ENCODE data around the gene DRD4. TPM values are rescaled to one million over a fixed set of nuclear protein-coding genes. Genes with fewer than 3 reads are reported as not detected.

The DRD4 gene
- total and polyA plus RNA-seq, 2 of the 13 experiments (the other 11 are each of a cell fraction or from before 2014, with no cell fraction given): 0.09 to 0.13 TPM

DNA sequence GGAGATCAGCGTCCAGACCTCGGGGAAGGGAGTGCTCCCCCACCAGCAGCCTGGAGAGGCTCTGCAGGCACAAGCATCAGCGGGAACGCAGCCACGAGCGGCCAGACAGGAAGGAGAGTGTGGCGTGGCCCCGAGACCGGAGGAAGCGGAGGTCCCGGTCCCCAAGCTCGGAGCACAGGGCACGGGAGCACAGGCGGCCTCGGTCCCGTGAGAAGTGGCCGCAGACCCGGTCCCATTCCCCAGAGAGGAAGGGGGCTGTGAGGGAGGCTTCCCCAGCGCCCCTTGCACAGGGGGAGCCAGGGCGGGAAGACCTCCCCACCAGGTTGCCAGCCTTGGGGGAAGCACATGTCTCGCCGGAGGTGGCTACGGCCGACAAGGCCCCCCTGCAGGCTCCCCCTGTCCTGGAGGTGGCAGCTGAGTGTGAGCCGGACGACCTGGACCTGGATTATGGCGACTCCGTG, 28.2 kb upstream of the DRD4 start:
- intact Hi-C loops (cut with micrococcal nuclease; ENCODE audit: unreplicated experiment) (no loop called here), in situ Hi-C loops (cut with HindIII; ENCODE audit: extremely low pct_ligation_motif_present, low pct_unique_long_range_greater_than_20kb) (no loop called here)
- ChIA-PET CTCF (ENCODE audit: low intra/inter-chr PET ratio, low total read pairs) (no interaction called here), POLR2A (no interaction called here)
- H3K79me2 ChIP-seq (ENCODE audit: insufficient read depth, low read length): no peaks in the 10 kb centered on the region
- H3K9me3 ChIP-seq (ENCODE audit: low read length): no peaks in the 10 kb centered on the region
- BruUV-seq (replicated peaks): no TSS peak
- no peak overlapping the region for H3K27ac ChIP-seq (ENCODE audit: extremely low read length, insufficient read depth, low read length)
- H3K36me3 ChIP-seq (replicated peaks in 1 of 2; ENCODE audit: control insufficient read depth in 1 of 2, insufficient read depth in 2 of 2, low read length in 2 of 2): peaks cover 58 to 92% of the 10 kb centered on the region in 2 experiments; a peak in 4 of 5 replicates
- no peak overlapping the region for H3K9ac ChIP-seq (ENCODE audit: insufficient read depth, low read depth, low read length)
- H4K20me1 ChIP-seq (ENCODE audit: insufficient read depth, low read length): peaks cover 6% of the 10 kb centered on the region; the same call in 1 of the 2 replicates
- no peaks in the 10 kb centered on the region for H3K4me1 ChIP-seq (ENCODE audit: insufficient read depth, low read length)
- ATAC-seq (no peak), FAIRE-seq (no peak), DNase-seq (ENCODE audit: low spot score) (no peak)
- no peaks in the 10 kb centered on the region for H3K27me3 ChIP-seq (ENCODE audit: control insufficient read depth in 1 of 2, insufficient read depth in 2 of 2, low read length in 2 of 2)
- TF ChIP-seq EZH2 (conservative IDR thresholded peaks at IDR 0.05; ENCODE audit: low read depth, low read length): no peak
- TF ChIP-seq, protein P1, sequence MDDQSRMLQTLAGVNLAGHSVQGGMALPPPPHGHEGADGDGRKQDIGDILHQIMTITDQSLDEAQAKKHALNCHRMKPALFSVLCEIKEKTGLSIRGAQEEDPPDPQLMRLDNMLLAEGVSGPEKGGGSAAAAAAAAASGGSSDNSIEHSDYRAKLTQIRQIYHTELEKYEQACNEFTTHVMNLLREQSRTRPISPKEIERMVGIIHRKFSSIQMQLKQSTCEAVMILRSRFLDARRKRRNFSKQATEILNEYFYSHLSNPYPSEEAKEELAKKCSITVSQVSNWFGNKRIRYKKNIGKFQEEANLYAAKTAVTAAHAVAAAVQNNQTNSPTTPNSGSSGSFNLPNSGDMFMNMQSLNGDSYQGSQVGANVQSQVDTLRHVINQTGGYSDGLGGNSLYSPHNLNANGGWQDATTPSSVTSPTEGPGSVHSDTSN (CRISPR knock-in tag; IDR thresholded peaks at IDR 0.05; ENCODE audit: borderline replicate concordance): no peak
- no peak for TF ChIP-seq NFKBIZ (CRISPR knock-in tag; IDR thresholded peaks at IDR 0.05)
- TF ChIP-seq, protein P2, sequence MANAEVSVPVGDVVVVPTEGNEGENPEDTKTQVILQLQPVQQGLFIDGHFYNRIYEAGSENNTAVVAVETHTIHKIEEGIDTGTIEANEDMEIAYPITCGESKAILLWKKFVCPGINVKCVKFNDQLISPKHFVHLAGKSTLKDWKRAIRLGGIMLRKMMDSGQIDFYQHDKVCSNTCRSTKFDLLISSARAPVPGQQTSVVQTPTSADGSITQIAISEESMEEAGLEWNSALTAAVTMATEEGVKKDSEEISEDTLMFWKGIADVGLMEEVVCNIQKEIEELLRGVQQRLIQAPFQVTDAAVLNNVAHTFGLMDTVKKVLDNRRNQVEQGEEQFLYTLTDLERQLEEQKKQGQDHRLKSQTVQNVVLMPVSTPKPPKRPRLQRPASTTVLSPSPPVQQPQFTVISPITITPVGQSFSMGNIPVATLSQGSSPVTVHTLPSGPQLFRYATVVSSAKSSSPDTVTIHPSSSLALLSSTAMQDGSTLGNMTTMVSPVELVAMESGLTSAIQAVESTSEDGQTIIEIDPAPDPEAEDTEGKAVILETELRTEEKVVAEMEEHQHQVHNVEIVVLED (CRISPR knock-in tag; IDR thresholded peaks at IDR 0.05; ENCODE audit: borderline replicate concordance): no peak
- TF ChIP-seq ZNF460 (CRISPR knock-in tag; IDR thresholded peaks at IDR 0.05; ENCODE audit: borderline replicate concordance): no peak
- peak; percentile 53 for TF ChIP-seq AGO2 (optimal IDR thresholded peaks at IDR 0.05; ENCODE audit: low read depth, low read length)
- no peak for TF ChIP-seq ZNF747 (CRISPR knock-in tag; IDR thresholded peaks at IDR 0.05; ENCODE audit: borderline replicate concordance)
- no peak for TF ChIP-seq PAWR (CRISPR knock-in tag; IDR thresholded peaks at IDR 0.05; ENCODE audit: borderline replicate concordance)
- TF ChIP-seq CCAR2 (optimal IDR thresholded peaks at IDR 0.05; ENCODE audit: low read depth, low read length): no peak
- peak; percentile 2; the same call in 1 of the 2 replicates for TF ChIP-seq ZC3H13 (CRISPR knock-in tag; IDR thresholded peaks at IDR 0.05)
- no peak for TF ChIP-seq MEF2D (CRISPR knock-in tag; IDR thresholded peaks at IDR 0.05)
- TF ChIP-seq ZBTB1 (CRISPR knock-in tag; IDR thresholded peaks at IDR 0.05; ENCODE audit: borderline replicate concordance): no peak
- no peak overlapping the region for H3K4me2 ChIP-seq (ENCODE audit: low read depth, low read length)
- H3K4me3 ChIP-seq (replicated peaks in 1 of 3; ENCODE audit: insufficient read depth in 1 of 3, low read depth in 2 of 3, low read length in 3 of 3): no peak overlapping the region
- 94% methylated on average over 17 of the region's 28 CpGs for WGBS (ENCODE audit: low lambda C conversion rate)
- no peak overlapping the region for H2AFZ ChIP-seq (ENCODE audit: low read length)

Data from HepG2 (cell line).